Measurements from ENCODE around the gene SLC25A46.
"Not testable (repeated sequence)": the region's sequence is repeated elsewhere in the genome, so short reads cannot be mapped to it uniquely, and the experiment has no call there.

The SLC25A46 gene

GRCh38 chr5:110738812-110739651, at the start of gene SLC25A46:
Gene SLC25A46 (plus strand): TSS chr5:110739007. CDS start chr5:110739120, 113 bp downstream.
- no peaks in the 10 kb centered on the region for H3K9me3 Mint-ChIP-seq
- H3K4me3 Mint-ChIP-seq = peak within 1 kb of the TSS; percentile 95
- ATAC-seq = peak; percentile 98
- peaks cover 20% of the 10 kb centered on the region for H3K4me1 Mint-ChIP-seq
- H3K27me3 Mint-ChIP-seq = no peaks in the 10 kb centered on the region
- no peaks in the 10 kb centered on the region for H3K36me3 Mint-ChIP-seq
- H3K27ac Mint-ChIP-seq = peak within 1 kb of the TSS; percentile 82

- not testable (repeated sequence) for H3K27ac Mint-ChIP-seq, H3K4me3 Mint-ChIP-seq, H3K4me1 Mint-ChIP-seq, ATAC-seq, H3K36me3 Mint-ChIP-seq, H3K27me3 Mint-ChIP-seq, H3K9me3 Mint-ChIP-seq
Observed at GRCh38 chr5:110690587-110690986, 48.2 kb upstream of the SLC25A46 start.

- H3K9me3 Mint-ChIP-seq, ATAC-seq: not testable (repeated sequence)
Observed at GRCh38 chr5:110692669-110693068, 46.1 kb upstream of the SLC25A46 start.

GRCh38 chr5:110702300-110702699, 36.5 kb upstream of the SLC25A46 start:
- Mint-ChIP-seq H3K4me3 (no peak overlapping the region), H3K27ac (no peak overlapping the region), H3K9me3 (no peaks in the 10 kb centered on the region), H3K36me3 (no peaks in the 10 kb centered on the region), H3K4me1 (no peaks in the 10 kb centered on the region), H3K27me3 (no peaks in the 10 kb centered on the region)
- no peak for ATAC-seq

More at GRCh38 chr5:110692669-110693068, 46.1 kb upstream of the SLC25A46 start:
- not testable (repeated sequence) for H3K27me3 Mint-ChIP-seq, H3K27ac Mint-ChIP-seq, H3K4me3 Mint-ChIP-seq, H3K4me1 Mint-ChIP-seq, H3K36me3 Mint-ChIP-seq

GRCh38 chr5:110702704-110703103, 36.1 kb upstream of the SLC25A46 start:
- Mint-ChIP-seq H3K4me3 (no peak overlapping the region), H3K27me3 (no peaks in the 10 kb centered on the region), H3K27ac (no peak overlapping the region), H3K36me3 (no peaks in the 10 kb centered on the region), H3K9me3 (no peaks in the 10 kb centered on the region), H3K4me1 (no peaks in the 10 kb centered on the region)
- no peak for ATAC-seq

- H3K9me3 Mint-ChIP-seq = no peaks in the 10 kb centered on the region
- no peak overlapping the region for H3K4me3 Mint-ChIP-seq
- H3K36me3 Mint-ChIP-seq = no peaks in the 10 kb centered on the region
- H3K27ac Mint-ChIP-seq = no peak overlapping the region
- no peaks in the 10 kb centered on the region for H3K4me1 Mint-ChIP-seq
- H3K27me3 Mint-ChIP-seq = peaks cover 4% of the 10 kb centered on the region
- ATAC-seq = no peak
Observed at GRCh38 chr5:110703481-110703880, 35.3 kb upstream of the SLC25A46 start.

- no peaks in the 10 kb centered on the region for H3K4me1 Mint-ChIP-seq
- no peak for ATAC-seq
- no peak overlapping the region for H3K4me3 Mint-ChIP-seq
- peaks cover 23% of the 10 kb centered on the region for H3K27me3 Mint-ChIP-seq
- H3K9me3 Mint-ChIP-seq = no peaks in the 10 kb centered on the region
- H3K36me3 Mint-ChIP-seq = peaks cover 6% of the 10 kb centered on the region
- no peak overlapping the region for H3K27ac Mint-ChIP-seq
Observed at GRCh38 chr5:110705349-110705748, 33.5 kb upstream of the SLC25A46 start.

GRCh38 chr5:110707260-110707844, 31.5 kb upstream of the SLC25A46 start:
- no peak overlapping the region for H3K4me3 Mint-ChIP-seq
- no peak overlapping the region for H3K27ac Mint-ChIP-seq
- no peaks in the 10 kb centered on the region for H3K9me3 Mint-ChIP-seq
- ATAC-seq = no peak
- peaks cover 5% of the 10 kb centered on the region for H3K4me1 Mint-ChIP-seq
- peaks cover 26% of the 10 kb centered on the region for H3K27me3 Mint-ChIP-seq
- peaks cover 6% of the 10 kb centered on the region for H3K36me3 Mint-ChIP-seq

GRCh38 chr5:110716247-110717245, 22.3 kb upstream of the SLC25A46 start:
- no peaks in the 10 kb centered on the region for H3K9me3 Mint-ChIP-seq
- H3K27ac Mint-ChIP-seq = no peak overlapping the region

GRCh38 chr5:110718311-110718710, 20.5 kb upstream of the SLC25A46 start:
- no peak for ATAC-seq
- Mint-ChIP-seq H3K4me3 (no peak overlapping the region), H3K36me3 (no peaks in the 10 kb centered on the region), H3K4me1 (no peaks in the 10 kb centered on the region), H3K9me3 (no peaks in the 10 kb centered on the region), H3K27me3 (no peaks in the 10 kb centered on the region), H3K27ac (no peak overlapping the region)

More at GRCh38 chr5:110716247-110717245, 22.3 kb upstream of the SLC25A46 start:
- Mint-ChIP-seq H3K4me1 (peaks cover 3% of the 10 kb centered on the region), H3K27me3 (no peaks in the 10 kb centered on the region), H3K4me3 (no peak overlapping the region), H3K36me3 (no peaks in the 10 kb centered on the region)
- ATAC-seq = no peak

- Mint-ChIP-seq H3K9me3 (no peaks in the 10 kb centered on the region), H3K27ac (no peak within 1 kb of the TSS), H3K4me3 (peak within 1 kb of the TSS; percentile 80), H3K36me3 (no peaks in the 10 kb centered on the region), H3K4me1 (no peaks in the 10 kb centered on the region), H3K27me3 (no peaks in the 10 kb centered on the region)
- ATAC-seq = peak; percentile 90
Observed at GRCh38 chr5:110726249-110727024, 12.4 kb upstream of the SLC25A46 start, which contains the start of gene TMEM232. Gene TMEM232 (minus strand): TSS chr5:110726671. CDS start chr5:110667352, 59,319 bp downstream.

- H3K27ac Mint-ChIP-seq = no peak overlapping the region
- no peaks in the 10 kb centered on the region for H3K4me1 Mint-ChIP-seq
- ATAC-seq = no peak
- H3K9me3 Mint-ChIP-seq = no peaks in the 10 kb centered on the region
- no peaks in the 10 kb centered on the region for H3K27me3 Mint-ChIP-seq
- H3K4me3 Mint-ChIP-seq = peak overlapping the region; percentile 80
- H3K36me3 Mint-ChIP-seq = no peaks in the 10 kb centered on the region
Observed at GRCh38 chr5:110727025-110727314, 11.8 kb upstream of the SLC25A46 start.

GRCh38 chr5:110731499-110731898, 7.3 kb upstream of the SLC25A46 start:
- not testable (repeated sequence) for H3K27ac Mint-ChIP-seq, H3K27me3 Mint-ChIP-seq, H3K4me3 Mint-ChIP-seq, H3K9me3 Mint-ChIP-seq, ATAC-seq, H3K36me3 Mint-ChIP-seq, H3K4me1 Mint-ChIP-seq

GRCh38 chr5:110734101-110734500, 4.7 kb upstream of the SLC25A46 start:
- Mint-ChIP-seq H3K36me3 (peaks cover 7% of the 10 kb centered on the region), H3K27me3 (no peaks in the 10 kb centered on the region), H3K4me3 (no peak overlapping the region), H3K4me1 (peaks cover 6% of the 10 kb centered on the region), H3K9me3 (no peaks in the 10 kb centered on the region), H3K27ac (no peak overlapping the region)
- ATAC-seq = no peak

Data from stimulated activated memory B cell treated with anti-CD40 and anti-IgM and Interleukin-4, amounts not matched to agents 10 μg/mL and 1 μg/mL and 100 μg/mL, for 72 hours (primary cell).